Peyer's patch (tissue), 4 donors: ENCODE data around the gene PDE3A.

Experiments used
- POLR2A ChIP-seq, 2 donors: fragments of 450-650 bp; IDR thresholded peaks; one replicate each; pipeline ENCODE4 v1.5.1; 2017; ENCODE audit warnings: antibody characterized with exemption in 2 of 2, mild to moderate bottlenecking in 2 of 2, moderate library complexity in 2 of 2
- TF ChIP-seq, protein P1 (sequence below), 6 experiments: fragments of 450-650 bp in 4 of 6; fragments of 200-600 bp in 2 of 6; sonication (generic) in 1 of 6; IDR thresholded peaks; one replicate each; pipeline ENCODE4 v1.5.1; 2017 to 2019; ENCODE audit warnings: antibody characterized with exemption in 6 of 6, mild to moderate bottlenecking in 3 of 6, moderate library complexity in 1 of 6

DNA sequence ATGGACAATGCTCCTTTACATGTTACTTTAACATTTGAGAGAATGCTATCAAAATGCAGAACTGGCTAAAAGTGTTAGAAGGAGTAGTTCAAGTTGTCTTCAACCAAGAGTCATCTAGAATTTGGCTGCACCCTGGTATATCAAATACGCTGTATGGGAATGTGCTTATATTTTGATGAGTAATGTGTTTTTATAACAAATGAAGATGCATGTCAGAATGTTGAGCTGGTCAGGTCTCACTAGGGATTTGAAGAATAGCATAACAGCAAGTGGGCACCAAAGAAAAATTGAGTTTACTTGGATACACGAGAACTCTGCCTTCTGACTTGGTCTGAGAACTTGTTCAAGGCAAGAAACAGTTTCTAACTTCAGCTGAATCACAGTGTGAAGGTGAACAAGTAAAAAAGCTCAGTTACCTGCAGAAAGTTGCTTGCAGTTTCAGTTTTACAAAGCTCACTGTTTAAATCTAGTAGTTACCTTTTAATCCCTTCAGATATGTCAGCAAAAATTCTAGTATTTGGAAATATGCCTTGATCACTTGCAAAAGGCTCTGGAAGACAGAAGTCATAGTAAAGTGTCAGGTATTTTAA is 82.3 kb downstream of the PDE3A start:
- TF ChIP-seq, protein P1, sequence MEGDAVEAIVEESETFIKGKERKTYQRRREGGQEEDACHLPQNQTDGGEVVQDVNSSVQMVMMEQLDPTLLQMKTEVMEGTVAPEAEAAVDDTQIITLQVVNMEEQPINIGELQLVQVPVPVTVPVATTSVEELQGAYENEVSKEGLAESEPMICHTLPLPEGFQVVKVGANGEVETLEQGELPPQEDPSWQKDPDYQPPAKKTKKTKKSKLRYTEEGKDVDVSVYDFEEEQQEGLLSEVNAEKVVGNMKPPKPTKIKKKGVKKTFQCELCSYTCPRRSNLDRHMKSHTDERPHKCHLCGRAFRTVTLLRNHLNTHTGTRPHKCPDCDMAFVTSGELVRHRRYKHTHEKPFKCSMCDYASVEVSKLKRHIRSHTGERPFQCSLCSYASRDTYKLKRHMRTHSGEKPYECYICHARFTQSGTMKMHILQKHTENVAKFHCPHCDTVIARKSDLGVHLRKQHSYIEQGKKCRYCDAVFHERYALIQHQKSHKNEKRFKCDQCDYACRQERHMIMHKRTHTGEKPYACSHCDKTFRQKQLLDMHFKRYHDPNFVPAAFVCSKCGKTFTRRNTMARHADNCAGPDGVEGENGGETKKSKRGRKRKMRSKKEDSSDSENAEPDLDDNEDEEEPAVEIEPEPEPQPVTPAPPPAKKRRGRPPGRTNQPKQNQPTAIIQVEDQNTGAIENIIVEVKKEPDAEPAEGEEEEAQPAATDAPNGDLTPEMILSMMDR (IDR thresholded peaks at IDR 0.05): no peak
- no peak for TF ChIP-seq POLR2A (IDR thresholded peaks at IDR 0.05)
